Activated CD8-positive, alpha-beta memory T cell treated with anti-CD3 and anti-CD28 coated beads for 1 hour (primary cell): ENCODE data around the gene CAPN15.

Experiments
- DNase-seq, 2 donors: peaks; one replicate each; pipeline ENCODE4 v3.0.0-alpha.2; 2020; ENCODE audit warnings: low read depth in 1 of 2; ENCODE audit errors: extremely low read depth in 1 of 2

The CAPN15 gene

DNA sequence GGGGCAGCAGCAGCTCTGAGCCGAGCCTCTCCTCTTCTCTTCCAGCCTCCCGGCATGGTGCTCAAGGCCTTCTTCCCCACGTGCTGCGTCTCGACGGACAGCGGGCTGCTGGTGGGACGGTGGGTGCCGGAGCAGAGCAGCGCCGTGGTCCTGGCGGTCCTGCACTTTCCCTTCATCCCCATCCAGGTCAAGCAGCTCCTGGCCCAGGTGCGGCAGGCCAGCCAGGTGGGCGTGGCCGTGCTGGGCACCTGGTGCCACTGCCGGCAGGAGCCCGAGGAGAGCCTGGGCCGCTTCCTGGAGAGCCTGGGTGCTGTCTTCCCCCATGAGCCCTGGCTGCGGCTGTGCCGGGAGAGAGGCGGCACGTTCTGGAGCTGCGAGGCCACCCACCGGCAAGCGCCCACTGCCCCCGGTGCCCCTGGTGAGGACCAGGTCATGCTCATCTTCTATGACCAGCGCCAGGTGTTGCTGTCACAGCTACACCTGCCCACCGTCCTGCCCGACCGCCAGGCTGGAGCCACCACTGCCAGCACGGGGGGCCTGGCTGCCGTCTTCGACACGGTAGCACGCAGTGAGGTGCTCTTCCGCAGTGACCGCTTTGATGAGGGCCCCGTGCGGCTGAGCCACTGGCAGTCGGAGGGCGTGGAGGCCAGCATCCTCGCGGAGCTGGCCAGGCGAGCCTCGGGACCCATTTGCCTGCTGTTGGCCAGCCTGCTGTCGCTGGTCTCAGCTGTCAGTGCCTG, 46.7 kb downstream of the CAPN15 start:
- no peak for DNase-seq

DNA sequence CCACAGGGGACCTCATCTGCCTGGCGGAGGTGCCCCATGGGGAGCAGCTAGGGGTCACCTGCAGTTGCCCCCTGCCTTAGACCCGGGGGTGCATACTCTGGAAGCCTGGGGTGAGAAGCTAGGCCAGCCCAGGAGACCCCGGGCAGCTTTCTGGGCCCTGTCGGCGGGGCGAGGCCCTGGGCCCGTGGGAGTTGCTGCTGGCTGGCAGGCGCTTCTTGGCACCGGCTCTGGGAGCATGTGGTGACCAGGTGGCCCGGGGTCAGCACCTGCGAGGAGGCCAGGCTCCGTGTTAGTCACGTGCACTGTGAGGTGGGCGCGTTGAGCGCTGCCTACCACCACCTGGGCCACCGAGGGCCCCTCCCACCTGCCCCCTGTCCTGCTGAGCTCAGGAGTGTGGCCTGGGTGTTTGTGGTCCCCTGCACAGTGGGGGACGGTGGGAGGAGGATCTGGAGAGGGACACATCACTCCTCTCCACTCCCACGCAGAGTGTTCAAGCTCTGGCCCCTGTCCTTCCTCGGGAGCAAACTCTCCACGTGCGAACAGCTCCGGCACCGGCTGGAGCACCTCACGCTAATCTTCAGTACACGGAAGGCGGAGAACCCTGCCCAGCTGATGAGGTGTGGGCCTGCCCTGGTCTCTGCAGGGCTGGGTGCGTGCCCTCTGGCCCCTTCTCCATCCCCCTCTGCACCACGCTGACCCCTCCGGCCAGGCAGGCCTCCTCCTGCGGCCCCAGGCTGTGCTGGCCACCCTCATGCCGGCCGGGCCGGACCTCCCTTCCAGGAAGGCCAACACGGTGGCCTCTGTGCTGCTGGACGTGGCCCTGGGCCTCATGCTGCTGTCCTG, 48.1 kb downstream of the CAPN15 start:
- no peak for DNase-seq

DNA sequence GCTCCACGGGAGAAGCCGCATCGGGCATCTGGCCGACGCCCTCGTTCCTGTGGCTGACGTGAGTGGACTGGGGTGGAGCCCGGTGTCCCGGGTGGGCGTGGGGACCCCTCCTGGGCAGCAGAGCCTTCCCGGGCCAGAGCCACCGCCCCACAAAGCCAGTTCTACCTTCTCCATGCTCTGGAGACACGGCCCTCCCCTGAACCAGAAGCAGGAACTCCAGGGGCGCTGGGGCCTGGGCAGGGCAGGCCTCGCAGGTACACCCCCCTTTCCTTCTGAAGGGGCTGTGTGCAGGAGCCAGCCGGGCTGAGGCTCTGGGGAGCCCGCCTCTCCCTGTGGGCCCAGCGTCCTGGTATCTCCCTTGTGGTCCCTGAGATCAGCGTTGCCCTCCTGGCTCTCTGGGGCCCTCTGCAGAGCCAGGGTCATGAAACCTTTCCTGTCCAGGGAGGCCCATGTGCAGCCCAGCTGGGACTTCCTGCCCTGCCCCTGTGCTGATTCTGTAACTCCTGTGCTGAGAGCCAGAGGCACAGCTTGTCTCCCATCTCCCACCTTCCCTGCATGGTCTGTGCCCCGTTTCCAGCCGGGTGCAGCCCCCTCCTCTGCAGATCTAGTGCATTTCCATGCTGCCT, 48.8 kb downstream of the CAPN15 start:
- DNase-seq = no peak

DNA sequence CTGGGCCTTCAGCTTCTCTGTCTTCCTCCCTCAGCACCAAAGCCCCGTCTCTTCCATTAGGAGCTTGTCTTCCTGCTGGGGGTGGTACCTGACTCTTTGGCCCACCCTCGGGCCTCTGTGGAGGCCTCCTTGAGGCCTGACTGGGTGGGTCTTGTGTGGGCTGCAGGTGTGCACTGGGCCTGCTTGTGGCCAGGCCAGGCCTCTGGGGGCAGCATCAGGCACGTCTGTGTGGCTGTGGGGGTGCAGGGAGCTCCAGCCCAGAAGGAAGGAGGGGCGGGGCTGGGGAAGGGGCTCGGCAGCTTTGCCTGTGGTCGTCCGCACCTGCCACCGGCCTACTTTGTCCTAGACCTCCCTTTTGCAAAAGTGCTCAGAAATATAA, 49.3 kb downstream of the CAPN15 start:
- DNase-seq = no peak

DNA sequence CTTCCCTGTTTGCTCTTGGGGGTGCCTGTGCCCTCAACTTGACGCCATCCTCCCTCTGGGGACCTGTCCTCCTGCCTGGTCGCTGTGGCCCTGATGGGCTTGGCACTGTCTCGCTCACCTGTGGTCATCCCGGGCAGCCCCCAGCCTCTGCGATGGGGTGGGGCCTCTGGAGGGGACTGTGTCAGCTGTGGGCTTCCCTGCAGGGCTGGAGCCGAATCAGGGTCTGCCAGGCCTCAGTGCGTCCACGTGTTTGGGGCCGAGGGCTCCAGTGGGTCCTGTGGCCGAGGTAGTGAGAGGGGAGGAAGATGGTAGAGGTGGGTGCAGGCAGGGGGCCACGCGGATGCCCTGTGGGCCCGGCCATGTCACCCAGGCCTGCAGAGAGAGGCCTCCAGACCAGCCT, 50.3 kb downstream of the CAPN15 start:
- DNase-seq = no peak

DNA sequence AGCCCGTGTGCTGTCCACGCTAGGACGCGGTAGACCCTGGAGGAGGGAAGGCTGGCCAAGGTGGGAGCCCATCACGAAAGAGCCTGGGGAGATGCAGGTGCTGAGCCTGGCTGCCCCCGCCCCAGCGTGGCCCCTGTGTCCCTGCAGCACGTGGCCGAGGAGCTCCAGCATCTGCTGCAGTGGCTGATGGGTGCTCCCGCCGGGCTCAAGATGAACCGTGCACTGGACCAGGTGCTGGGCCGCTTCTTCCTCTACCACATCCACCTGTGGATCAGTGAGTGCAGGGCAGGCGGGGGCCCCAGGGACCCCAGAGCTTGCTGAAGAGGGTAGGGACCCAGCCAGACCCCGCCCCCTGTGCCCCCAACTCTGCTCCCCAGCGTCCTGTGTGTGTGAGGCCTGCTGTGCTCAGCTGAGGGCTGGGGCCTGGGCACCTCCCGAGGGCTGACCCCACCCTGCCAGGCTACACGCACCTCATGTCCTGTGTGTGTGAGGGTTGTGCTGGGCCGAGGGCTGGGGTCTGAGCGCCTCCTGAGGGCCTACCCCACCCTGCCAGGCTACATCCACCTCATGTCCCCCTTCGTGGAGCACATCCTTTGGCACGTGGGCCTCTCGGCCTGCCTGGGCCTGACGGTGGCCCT, 50.8 kb downstream of the CAPN15 start:
- DNase-seq = no peak

DNA sequence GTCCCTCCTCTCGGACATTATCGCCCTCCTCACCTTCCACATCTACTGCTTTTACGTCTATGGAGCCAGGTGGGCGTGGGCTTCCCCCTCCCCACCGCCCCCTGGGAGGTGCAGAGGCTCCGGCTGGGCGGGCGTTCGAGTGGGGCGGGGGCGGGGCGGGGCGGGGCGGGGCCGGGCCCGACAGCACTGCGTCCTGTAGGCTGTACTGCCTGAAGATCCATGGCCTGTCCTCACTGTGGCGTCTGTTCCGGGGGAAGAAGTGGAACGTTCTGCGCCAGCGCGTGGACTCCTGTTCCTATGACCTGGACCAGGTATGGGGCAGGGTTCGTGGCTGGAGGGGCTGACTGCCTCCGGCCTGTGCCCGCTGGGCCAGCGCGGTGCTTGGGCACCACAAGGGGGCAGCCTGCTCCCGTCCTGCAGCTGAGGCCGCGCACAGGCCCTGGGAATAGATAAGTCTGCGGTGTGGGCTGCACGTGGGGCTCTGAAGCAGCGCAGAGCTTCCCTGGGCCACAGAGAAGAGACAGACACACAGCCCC, 51.4 kb downstream of the CAPN15 start:
- DNase-seq = peak in 1 of 2 donors; percentile 47

DNA sequence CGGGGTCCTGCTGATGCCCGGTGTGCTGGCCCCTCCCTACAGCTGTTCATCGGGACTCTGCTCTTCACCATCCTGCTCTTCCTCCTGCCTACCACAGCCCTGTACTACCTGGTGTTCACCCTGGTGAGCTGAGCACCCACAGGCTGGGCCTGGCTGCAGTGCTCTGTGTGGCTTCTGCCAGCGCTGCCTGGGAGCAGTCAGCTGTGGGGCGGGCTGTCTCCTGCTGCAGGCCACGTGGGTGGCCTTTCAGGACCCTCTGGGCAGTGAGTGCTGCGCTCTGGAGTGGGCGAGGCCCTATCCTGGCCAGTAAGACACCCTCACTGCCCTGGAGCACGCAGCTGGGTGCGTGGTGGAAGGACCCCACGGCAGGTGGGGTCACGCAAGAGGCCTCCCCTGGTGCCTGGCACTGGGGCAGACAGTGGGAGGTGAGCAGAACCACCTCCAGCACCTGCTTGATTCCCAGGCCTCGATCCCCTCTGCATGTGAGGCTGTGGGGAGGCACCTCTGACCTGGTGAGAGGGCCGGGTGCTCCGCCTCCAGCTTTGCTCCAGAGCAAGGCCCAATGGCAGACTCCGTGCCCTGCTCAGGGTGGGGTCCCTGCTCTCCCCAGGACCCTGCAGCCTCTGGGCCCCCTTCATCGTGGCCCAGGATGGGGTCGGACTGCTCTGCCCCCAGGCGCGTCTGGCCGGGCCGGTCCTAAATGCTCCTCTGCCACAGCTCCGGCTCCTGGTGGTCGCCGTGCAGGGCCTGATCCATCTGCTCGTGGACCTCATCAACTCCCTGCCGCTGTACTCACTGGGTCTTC, 52.8 kb downstream of the CAPN15 start:
- no peak for DNase-seq

DNA sequence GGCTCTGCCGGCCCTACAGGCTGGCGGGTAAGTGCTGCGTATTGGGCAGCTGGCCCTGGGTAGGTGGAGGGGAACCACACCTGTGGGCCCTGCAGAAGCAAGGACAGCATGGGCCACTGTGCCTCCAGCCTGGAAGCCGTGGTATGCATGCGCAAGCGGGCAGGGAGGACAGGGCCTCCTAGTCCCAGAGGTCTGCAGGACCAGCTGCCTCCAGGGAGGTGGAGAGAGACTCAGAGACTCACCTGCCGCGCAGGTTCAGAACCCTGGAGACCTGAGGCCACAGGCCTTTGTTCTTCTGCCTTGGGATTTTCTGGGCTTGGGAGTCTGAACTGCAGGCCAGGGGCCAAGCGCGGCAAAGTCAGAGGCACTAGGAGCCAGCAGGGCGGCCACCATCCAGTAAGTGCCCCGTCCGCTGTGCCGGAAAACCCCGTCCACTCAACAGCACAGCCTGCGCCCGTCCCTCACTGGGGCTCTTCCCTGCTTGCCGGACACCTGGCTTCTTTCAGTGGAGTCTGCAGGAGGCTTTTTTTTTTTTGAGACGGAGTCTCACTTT, 53.5 kb downstream of the CAPN15 start:
- no peak for DNase-seq

DNA sequence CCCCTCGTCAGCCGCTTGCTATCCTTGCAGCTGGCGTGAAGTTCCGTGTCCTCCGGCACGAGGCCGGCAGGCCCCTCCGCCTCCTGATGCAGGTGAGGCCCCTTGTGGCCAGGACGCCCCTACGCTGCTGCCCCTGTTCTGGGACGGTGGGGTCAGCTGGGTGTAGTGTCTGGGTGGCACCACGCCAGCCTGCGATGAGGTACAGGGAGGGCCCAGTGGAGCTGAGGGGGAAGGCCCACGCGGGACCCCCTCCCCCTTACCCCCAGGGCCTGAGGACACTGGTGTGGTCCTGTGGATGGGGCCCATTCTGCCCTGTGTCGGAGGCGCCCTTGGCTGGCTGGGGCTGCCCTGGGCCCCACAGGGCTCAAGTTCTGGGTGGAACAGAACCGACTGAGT, 54.7 kb downstream of the CAPN15 start:
- DNase-seq = no peak

DNA sequence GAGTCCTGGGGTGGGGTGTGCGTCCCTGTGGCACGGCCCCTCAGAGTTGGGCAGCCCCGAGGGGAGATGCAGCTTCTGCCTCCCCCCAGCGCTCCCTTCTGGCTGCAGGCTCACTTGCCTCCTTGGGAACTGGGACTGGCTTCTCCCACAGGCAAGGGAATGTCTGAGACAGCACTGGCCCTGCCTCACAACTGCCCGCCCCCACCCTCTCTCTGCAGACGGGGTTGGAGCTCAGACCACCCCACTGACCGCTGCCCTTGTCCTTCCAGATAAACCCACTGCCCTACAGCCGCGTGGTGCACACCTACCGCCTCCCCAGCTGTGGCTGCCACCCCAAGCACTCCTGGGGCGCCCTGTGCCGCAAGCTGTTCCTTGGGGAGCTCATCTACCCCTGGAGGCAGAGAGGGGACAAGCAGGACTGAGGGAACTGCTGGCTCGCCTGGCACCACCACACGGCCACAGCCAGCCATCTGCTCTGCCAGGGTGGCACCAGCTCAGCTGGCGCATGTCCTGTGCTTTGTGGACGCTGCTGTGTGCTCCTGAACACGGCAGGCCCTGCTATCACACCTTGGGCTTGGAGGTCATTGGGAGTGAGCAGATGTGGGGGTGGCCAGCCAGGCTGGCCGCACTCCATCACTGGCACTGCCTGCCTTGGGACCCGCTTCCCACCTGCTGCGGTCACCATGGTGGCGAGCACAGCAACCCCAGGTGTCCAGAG, 55.3 kb downstream of the CAPN15 start:
- no peak for DNase-seq

DNA sequence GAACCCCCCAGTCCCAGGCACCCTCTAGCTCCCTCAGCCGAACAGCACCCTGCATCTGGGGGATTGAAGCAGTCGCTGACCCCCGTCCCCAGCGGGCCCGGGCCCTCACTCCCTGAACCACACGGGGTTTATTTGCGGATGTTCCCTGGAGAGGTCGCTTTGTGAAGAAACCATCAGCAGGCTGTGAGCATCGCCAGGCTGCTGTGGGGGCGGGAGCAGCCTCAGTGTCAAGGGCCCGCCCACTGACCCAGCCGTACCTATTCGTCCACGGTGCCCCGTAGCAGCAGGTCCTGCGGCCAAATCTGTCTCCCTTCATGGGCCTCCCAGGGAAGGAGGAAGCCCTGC, 55.9 kb downstream of the CAPN15 start:
- DNase-seq = no peak

DNA sequence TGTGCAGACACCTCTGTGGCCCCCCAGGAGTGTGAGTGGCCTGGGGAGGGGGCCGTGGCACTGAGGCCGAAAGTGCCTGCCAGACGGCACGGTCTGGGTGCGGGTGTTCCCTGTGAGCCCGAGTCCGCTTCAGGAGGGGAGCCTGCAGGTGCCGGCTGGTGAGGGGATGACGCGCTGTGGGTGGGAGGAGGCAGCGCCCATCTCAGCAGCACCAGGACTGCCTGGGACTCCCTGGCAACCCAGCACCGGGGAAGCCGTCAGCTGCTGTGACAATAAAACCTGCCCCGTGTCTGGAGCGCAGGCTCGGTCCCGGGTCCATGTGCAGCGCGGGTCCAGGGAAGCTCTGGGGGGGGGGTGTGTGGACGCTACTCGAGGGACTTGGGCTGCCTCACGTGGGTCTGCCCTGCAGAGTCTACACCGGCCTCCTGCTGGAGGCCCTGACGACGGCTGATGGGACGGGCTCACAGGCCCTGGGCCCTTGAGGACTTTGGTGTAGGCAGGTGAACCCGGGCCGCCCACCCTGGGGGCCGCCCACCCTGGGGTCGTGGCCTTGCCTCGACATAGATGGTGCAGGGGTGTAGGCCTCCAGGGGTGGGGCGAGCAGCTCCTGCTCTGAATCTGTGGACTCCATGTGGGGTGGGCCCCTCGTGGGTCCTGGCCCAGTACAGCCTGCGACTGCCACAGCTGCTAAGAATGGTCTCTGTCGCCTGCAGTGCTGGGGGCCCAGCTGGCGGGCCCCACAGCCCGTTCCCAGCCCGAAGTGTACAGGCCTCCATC, 56.5 kb downstream of the CAPN15 start:
- no peak for DNase-seq

DNA sequence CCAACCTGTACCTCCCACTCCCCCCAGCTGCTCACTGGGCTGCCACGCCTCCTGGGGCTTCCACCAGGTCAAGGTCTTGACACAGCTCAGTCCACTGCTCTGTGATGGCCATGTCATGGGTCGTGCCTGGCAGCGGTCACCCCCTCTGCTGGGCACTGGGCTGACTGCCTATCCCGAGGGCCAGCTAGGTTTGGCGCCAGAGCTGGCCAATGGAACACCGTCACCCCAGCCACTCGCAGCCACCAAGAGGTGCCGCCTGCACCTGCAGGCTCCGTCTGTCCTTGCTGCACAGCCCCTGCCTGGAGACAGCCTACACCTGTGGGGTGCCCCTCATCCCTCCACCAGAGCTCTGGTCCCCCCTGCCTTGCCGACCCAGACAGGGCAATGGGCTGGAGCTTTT, 57.8 kb downstream of the CAPN15 start:
- DNase-seq = no peak

DNA sequence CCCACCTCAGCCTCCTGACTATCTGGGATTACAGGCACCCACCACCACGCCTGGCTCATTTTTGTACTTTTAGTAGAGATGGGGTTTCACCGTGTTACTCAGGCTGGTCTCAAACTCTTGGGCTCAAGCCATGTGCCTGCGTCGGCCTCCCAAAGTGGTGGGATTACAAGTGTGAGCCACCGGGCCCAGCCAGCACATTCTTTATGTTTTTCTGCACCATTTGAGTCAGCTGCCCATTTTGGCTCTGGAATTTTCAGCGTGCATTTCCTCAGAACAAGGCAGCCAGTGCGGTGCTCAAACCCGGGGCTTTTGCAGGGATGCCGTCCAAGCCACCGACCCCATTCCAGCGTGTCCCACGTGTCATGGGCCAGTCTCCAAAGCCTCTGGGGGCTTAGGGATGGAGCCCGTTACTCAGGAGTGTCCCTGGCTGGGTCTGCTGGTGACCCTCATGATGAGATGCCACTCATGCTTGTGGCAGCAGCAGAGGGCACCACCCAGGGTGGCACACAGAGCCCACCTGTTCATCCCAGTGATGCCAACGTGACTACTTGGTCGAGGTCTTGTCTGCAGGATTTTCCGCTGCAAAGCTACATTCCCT, 58.6 kb downstream of the CAPN15 start:
- DNase-seq = no peak

DNA sequence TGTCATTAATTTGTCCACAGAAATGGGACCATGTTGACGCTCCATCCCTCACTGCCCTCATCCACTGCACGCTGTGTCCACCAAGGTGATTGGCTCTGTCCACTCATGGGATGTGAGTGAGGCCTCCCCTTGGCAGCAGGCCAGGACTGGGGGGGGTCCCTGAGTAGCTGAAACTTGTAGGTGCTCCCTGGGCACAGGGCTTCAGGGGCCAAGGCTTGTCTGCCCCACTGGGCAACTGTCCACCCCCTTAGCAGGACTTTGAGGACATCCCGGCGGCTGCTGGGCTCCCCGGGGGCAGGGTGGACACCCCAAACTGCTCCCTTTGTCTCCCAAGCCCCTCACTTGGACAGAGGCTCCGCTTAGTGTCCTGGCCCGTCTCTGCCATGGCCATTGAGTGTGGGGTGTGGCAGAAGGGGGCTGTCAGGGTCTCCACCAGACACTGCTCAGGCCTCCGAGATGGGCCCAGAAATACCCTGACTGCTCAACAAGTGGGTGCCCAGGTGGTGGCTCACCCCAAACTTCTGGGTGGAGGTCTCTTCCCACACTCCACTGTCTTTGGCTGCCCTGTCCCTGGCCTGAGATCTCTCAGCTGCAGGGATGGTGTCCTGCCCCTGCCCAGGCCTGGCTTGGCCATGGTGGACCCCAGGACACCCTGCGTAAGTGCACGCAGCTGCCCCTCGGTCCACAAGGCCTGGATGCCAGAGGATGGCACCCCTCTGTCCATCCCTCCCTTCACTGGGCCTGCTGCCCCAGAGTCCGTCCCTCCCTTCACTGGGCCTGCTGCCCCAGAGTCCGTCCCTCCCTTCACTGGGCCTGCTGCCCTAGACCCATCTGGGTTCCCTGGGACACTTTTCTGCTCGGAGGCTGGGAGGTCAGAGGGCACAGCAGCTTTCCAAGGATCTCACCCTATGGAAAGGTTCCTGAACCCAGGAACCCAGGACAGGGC, 59.4 kb downstream of the CAPN15 start:
- no peak for DNase-seq

DNA sequence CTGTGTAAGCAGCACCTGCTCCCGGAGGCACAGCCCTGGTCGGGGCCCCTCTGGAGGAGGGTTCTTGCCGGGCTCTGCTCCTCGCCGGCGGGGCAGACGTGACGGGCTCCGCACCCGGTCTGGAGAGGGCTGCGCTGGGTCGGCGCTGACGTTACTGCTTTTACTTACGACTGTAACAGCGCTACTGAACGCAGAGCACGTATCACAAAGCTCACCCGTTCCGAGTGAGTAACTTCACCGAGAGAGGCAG, 61.1 kb downstream of the CAPN15 start:
- DNase-seq = peak in 1 of 2 donors; percentile 41
